ENCODE results near the gene PHF14.

PHF14 gene

DNA sequence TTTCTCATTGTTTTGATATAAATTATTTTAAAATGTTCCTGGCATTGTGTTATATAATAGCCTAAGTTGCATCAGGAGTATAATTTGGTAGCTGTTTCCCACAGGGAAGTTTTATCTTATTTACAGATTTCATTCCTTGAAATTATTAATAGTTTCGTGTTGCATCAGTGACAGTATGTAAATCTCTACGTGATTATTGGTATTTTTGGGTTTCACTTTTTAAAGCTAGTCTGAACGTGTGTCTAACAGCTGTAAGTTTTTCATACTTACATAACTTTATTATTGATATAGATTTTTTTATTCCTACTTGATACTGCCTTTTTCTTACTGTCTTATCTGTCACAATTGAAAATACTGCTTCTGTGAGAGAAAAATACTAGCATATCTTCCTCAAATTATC is 167.9 kb downstream of the PHF14 start:
- no peaks in the 10 kb centered on the region for H3K27me3 ChIP-seq (replicated peaks)
- in situ Hi-C loops (cut with HindIII; ENCODE audit: low pct_ligation_motif_present, low sequenced_read_pairs): no loop called here
- no peak overlapping the region for H3K4me3 ChIP-seq (ENCODE audit: low read depth, low read length)

DNA sequence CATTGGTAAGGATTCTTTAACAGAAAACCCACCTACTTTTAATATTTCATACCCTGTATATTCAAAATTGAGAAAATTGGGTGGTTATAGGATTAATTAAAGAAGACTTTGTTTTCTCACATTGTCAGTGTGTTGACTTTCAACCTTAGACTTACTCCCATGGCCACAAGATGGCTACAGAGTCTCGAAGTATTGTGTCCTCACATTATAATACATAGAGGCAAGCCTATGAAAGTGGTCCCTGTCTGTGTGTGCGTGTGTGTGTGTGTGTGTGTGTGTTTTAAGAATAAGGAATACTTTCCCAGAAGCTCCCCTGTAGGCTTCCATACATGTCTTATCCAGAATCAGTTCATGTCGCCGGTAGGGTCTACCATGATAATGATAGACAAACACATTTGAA is 180.0 kb downstream of the PHF14 start:
- Histone ChIP-seq H3K27me3 (replicated peaks) (no peaks in the 10 kb centered on the region), H3K4me3 (ENCODE audit: low read depth, low read length) (no peak overlapping the region), H3K27ac (no peak overlapping the region), H3K36me3 (replicated peaks) (no peaks in the 10 kb centered on the region)
- TF ChIP-seq CTCF (IDR thresholded peaks at IDR 0.05; ENCODE audit: low read depth, low read length, missing control alignments): no peak
- in situ Hi-C loops (cut with HindIII; ENCODE audit: low pct_ligation_motif_present, low sequenced_read_pairs): no loop called here
- DNase-seq: no peak

More for the DNA sequence above, 167.9 kb downstream of the PHF14 start:
- Histone ChIP-seq H3K36me3 (replicated peaks) (no peaks in the 10 kb centered on the region), H3K27ac (no peak overlapping the region)
- DNase-seq: no peak
- TF ChIP-seq CTCF (IDR thresholded peaks at IDR 0.05; ENCODE audit: low read depth, low read length, missing control alignments): no peak

- H3K27ac ChIP-seq: no peak overlapping the region
- DNase-seq: no peak
- TF ChIP-seq CTCF (IDR thresholded peaks at IDR 0.05; ENCODE audit: low read depth, low read length, missing control alignments): no peak
- H3K36me3 ChIP-seq (replicated peaks): no peaks in the 10 kb centered on the region
- no peaks in the 10 kb centered on the region for H3K27me3 ChIP-seq (replicated peaks)
- in situ Hi-C loops (cut with HindIII; ENCODE audit: low pct_ligation_motif_present, low sequenced_read_pairs): no loop called here
- H3K4me3 ChIP-seq (ENCODE audit: low read depth, low read length): no peak overlapping the region
Observed at GRCh38 chr7:11155883-11156282, 182.2 kb downstream of the PHF14 start.

- no peak for DNase-seq
- TF ChIP-seq CTCF (IDR thresholded peaks at IDR 0.05; ENCODE audit: low read depth, low read length, missing control alignments): no peak
- Histone ChIP-seq H3K27ac (no peak overlapping the region), H3K4me3 (ENCODE audit: low read depth, low read length) (no peak overlapping the region), H3K36me3 (replicated peaks) (no peaks in the 10 kb centered on the region), H3K27me3 (replicated peaks) (no peaks in the 10 kb centered on the region)
- in situ Hi-C loops (cut with HindIII; ENCODE audit: low pct_ligation_motif_present, low sequenced_read_pairs): no loop called here
Observed at GRCh38 chr7:11161499-11161898, 187.8 kb downstream of the PHF14 start.

DNA sequence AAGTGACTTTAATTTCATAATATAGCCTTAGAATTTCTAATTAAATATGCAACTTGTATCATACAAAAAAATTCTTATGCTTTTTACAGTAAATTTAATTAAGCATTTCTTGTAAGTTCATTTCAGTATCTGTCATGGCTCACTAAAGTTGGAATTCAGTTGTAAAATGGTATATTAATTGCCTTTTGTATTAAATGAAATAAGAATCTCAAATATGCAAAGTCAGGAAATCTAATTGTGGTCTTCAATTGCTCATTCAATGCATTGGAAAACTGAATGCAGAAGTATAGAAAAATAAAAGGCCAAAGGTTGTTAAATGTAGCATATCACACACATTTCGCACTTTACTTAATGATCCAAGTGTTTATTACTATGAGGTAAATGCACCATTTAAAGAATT is 189.5 kb downstream of the PHF14 start:
- H3K27me3 ChIP-seq (replicated peaks): no peaks in the 10 kb centered on the region
- no peak overlapping the region for H3K27ac ChIP-seq
- in situ Hi-C loops (cut with HindIII; ENCODE audit: low pct_ligation_motif_present, low sequenced_read_pairs): no loop called here
- H3K36me3 ChIP-seq (replicated peaks): no peaks in the 10 kb centered on the region
- no peak overlapping the region for H3K4me3 ChIP-seq (ENCODE audit: low read depth, low read length)
- TF ChIP-seq CTCF (IDR thresholded peaks at IDR 0.05; ENCODE audit: low read depth, low read length, missing control alignments): no peak
- DNase-seq: no peak

- DNase-seq: no peak
- no peak overlapping the region for H3K4me3 ChIP-seq (ENCODE audit: low read depth, low read length)
- no peaks in the 10 kb centered on the region for H3K27me3 ChIP-seq (replicated peaks)
- in situ Hi-C loops (cut with HindIII; ENCODE audit: low pct_ligation_motif_present, low sequenced_read_pairs): no loop called here
- H3K36me3 ChIP-seq (replicated peaks): no peaks in the 10 kb centered on the region
- H3K27ac ChIP-seq: no peak overlapping the region
- TF ChIP-seq CTCF (IDR thresholded peaks at IDR 0.05; ENCODE audit: low read depth, low read length, missing control alignments): no peak
Observed at GRCh38 chr7:11166051-11166450, 192.4 kb downstream of the PHF14 start.

Measured in brain microvascular endothelial cell (primary cell).